ENCODE data around the gene FBXO30.

FBXO30 gene

GRCh38 chr6:145816392-145816791 lies 1.8 kb upstream of the FBXO30 start:
- no peak for DNase-seq (ENCODE audit: low read depth)

DNA sequence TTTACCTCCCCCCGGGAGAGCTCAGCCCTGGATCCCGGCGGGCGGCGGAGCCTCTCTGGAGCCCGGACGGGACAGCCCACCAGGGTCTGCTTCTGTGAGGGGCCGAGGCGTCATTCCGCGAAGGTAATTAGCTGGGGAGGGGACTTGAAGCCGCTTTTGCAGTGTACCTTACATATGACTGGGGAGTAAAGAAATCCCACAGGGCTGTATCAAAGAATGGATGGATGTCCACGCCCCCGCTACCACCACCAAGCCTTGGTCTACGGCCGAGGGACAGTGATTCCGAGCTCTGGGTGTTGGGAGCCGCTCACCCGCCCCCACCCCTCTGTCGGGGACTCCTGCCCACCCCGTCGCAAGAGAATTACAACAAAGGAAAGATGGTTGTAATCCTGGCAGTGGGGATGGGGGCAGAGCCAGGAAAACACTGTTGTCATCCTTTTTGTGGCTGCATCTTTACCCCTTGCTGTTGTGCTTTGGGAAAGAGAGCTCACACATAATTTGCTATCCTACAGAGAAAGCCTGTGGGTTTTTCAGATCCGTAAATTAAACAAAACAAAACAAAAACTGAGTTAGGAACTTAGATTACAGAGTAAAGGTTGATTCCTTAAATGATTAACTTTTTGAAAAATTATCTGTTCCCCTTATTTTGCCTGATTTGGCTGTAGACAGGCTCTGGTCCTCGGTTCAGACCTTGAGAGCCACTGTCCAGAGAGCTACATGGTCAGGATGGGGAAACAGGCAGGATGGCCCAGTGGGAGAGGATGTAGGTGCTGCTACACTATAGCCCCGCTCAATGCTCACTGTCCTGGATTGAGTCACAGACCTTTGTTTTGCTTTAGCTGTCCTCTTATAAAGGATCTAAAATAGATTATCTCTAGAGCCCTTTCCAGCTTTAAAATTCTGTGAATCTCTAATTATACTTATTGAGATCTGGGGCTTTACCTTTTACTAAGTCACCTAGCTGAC lies 997 bp upstream of the FBXO30 start:
- DNase-seq (ENCODE audit: low read depth) = no peak

- peak; percentile 6 for DNase-seq (ENCODE audit: low read depth)
Observed at GRCh38 chr6:145814035-145814500, 527 bp downstream of the FBXO30 start.

- DNase-seq (ENCODE audit: low read depth) = no peak
Observed at GRCh38 chr6:145813285-145814034, 1.1 kb downstream of the FBXO30 start.

GRCh38 chr6:145811741-145812140 lies 2.9 kb downstream of the FBXO30 start:
- DNase-seq (ENCODE audit: low read depth) = no peak

- no peak for DNase-seq (ENCODE audit: low read depth)
Observed at GRCh38 chr6:145809785-145810184, 4.8 kb downstream of the FBXO30 start.

DNA sequence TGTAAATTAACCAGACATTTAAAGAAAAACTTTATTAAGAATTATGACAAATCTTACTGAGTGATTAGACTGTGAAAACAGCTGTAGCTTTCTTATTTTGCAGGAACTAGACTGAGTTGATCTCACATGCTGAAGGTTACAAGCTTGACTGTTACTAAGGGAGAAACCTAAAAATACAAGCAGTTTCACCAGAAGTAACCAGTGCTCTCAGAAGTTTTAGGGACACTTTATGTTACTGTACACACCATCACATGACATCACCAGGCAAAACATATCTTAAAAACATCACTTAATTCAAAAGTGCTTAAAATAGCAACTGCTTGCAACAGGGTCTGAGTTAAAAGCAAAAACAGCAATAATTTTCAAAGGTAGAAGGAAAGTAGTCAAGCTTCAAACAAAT lies 5.4 kb downstream of the FBXO30 start:
- no peak for DNase-seq (ENCODE audit: low read depth)

GRCh38 chr6:145808239-145808638 lies 6.4 kb downstream of the FBXO30 start:
- DNase-seq (ENCODE audit: low read depth) = no peak

DNA sequence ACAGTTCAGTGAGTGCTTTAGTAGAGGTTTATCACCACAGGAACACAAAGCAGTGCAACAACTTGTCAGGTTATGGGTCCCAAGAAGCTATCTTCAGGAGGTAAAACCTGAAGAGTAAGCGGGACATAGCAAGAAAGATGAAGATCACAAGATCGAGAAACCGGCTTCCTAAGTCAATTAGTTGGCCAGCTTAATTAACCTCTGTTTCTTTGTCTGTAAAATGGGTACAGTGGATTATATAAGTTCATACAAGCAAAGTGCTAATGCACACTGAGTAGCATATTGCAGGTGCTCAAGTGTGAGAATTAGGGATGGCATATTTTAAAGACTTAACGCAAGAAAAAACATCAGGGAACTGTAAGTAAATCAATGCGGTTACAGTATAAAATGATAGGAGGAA lies 12.5 kb downstream of the FBXO30 start:
- DNase-seq (ENCODE audit: low read depth) = no peak

DNA sequence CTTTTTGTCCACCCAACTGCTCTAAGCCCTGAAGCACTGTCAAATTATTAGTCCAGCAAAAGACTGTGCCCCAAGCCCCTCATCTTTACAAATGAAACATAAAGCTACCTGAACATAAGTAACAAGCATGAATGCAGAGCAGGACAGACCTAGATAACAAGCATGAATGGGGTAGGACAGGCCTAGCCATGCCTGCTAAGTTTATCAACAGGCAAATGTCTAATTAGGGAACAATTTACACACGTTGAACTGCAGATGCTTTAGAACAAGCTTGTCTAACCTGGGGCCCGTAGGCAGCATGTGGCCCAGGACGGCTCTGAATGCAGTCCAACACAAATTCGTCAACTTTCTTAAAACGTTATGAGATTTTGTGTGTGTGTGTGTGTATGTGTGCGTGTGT lies 13.6 kb downstream of the FBXO30 start:
- no peak for DNase-seq (ENCODE audit: low read depth)

DNA sequence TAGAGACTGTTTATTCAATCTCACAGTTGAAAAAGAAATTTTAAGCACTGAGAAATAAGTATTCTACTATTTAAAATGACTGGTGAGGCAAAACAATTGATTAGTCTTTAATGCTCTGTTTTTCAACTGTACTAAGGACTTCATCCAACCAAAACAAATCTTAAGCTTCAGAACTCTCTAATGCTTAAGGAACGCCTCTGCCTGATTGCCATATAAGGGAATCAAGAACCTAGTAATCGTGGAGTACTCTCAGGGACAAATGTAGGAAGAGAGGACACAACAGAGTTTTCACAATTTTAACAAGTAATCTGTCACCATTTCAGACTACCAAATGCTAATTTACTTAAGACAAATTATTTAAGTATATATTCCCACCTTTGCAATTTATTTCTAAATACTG lies 16.1 kb downstream of the FBXO30 start:
- DNase-seq (ENCODE audit: low read depth) = no peak

DNA sequence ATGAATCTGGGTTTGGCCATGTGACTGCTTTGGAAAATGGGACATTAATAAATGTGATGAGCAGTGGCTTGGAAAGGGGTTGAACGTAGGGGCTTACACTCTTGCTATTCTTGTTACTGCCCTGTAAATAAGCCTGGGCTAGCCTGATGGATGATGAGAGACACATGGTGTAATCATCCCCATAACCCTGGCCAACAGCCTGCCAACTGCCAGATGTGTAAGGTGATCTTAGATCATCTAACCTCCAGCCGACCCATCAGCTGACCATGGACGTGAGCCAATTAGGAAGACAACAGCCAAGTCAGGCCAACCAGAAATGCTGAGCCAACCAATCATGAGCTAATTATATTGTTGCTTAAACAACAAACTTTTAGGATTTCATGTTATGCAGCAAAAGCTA lies 25.2 kb downstream of the FBXO30 start:
- no peak for DNase-seq (ENCODE audit: low read depth)

DNA sequence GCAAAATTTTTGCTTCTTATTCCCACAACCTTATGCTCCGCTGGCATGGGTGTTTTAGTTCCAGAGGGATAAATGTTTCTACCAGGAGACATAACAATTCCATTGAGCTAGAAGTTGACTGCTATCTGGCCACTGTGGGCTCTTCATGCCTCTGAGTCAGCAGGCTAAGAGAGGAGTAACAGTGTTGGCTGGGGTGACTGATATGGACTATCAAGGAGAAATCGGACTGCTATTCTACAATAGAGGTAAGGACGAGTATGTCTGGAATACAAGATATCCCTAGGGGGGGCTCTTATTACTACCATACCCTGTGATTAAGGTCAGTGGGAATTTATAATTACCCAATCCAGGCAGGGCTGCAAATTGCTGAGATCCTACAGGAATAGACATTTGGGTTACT lies 26.9 kb downstream of the FBXO30 start:
- no peak for DNase-seq (ENCODE audit: low read depth)

- no peak for DNase-seq (ENCODE audit: low read depth)
Observed at GRCh38 chr6:145784683-145785082, 29.9 kb downstream of the FBXO30 start.

DNA sequence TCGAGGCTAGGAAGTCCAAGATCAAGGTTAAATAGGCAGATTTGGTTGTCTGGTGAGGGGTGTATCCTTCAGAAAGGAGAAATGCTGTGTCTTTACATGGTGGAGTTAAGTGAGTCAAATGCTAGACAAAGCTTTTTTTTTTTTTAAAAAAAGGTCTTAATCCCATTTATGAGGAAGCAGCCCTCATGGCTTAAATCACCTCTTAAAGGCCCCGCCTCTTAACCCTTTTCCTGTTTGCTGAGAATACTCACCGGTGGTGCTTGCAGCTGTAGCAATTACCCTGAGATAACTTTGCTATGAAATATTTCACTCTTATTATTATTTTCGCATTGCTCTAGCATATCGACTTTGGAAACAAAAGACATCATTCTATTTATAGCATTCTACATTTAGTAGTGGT lies 30.8 kb downstream of the FBXO30 start:
- no peak for DNase-seq (ENCODE audit: low read depth)

GRCh38 chr6:145772846-145773245 lies 41.7 kb downstream of the FBXO30 start:
- DNase-seq (ENCODE audit: low read depth) = no peak

- no peak for DNase-seq (ENCODE audit: low read depth)
Observed at GRCh38 chr6:145765449-145765848, 49.1 kb downstream of the FBXO30 start.

GRCh38 chr6:145763742-145764141 lies 50.9 kb downstream of the FBXO30 start:
- no peak for DNase-seq (ENCODE audit: low read depth)

- DNase-seq (ENCODE audit: low read depth) = no peak
Observed at GRCh38 chr6:145761584-145761983, 53.0 kb downstream of the FBXO30 start.

DNA sequence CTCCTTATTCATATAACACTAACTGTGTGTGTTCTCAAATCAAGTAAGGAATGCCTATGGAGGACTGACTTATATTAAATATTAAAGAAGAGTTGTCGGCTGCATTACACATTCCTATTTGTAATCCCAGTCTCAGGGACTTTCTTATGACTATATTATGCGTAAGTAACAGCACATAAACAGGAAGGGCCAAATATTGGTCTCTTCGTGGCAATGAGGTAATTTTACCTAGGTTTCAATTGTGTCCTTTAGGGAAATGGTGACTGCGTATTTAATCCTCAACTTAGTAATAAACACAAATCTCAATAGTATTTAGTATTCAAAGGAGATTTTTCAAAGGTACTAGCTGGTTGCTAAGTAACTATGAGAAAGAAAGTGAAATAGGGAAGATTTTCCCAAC lies 56.5 kb downstream of the FBXO30 start:
- no peak for DNase-seq (ENCODE audit: low read depth)

DNA sequence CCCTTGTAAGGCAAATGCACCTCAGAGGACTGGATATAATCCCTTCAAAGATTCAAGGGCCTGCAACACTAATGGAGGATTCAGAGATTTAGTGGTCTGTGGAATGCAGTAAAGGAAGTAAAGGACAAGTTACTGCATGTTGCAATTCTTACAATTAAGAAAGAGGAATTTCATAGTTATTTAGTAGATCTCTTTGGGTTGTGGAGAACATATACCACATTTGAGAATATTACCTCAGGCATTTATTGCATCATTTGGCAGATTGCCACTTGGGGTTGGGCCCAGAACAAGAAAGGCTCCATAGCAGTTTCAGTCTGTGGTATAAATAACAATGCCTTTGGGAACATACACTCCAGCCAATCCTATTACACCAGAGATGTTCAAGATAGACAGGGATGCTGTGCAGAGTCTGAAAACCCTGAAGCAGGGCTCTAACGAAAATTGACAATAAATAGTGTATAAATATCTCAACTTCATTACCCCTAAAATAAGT lies 58.4 kb downstream of the FBXO30 start:
- DNase-seq (ENCODE audit: low read depth) = no peak

- DNase-seq (ENCODE audit: low read depth) = no peak
Observed at GRCh38 chr6:145755682-145756081, 58.9 kb downstream of the FBXO30 start.

DNA sequence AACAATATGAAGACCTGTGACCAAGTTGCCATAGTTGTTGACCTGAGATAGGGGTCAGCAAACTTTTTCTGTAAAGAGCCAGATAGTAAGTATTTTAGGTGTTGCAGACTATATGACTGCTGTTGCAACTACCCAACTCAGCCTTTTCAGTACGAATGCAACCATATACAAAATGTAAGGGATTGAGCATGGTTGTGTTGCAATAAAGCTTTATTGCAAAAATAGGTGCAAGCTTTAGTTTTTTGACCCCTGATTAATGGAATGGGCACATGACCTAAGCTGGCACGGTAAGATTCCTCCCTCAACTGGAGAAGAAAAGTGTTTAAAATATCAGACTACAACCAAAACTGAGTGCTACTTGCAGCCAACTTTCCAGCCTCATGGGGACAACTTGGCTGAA lies 62.0 kb downstream of the FBXO30 start:
- no peak for DNase-seq (ENCODE audit: low read depth)

All from activated T-helper 9 cell treated with anti-CD3 and anti-CD28 coated beads, Interleukin-2, amount 50 U/mL, for 16 hours (primary cell).